ENCODE data around the gene OR2F2.

DNA sequence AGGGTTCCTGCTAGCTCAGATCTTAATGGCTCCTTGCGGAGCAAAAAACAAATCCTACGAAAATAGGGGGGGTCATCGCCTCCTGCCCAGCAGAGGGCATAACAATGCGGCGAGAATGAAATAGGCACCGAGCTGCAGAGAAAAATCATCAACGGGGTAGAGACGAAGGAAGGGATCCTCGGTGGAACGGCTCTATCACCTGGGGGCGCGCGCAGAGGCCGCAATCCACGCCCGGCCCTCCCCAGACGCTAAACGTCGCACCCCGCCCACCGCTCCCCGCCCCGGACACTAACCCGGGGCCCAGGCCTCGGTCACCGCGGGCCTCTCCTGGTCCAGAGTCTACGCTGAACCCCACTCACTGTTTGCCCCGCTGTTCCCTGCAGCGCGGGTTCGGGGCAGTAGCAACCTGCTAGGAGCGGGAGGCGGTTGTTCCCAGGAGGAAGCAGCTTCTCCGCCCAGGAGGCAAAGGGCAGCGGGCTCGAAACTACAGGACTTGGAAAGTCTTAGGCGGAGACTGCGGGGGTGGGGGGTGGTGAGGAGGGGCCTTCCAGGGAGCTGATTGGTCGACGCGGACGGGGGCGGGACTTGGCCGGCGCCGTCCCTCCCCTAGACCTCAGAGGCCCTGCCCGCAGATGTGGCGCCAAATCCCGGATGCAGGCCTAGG lies 33.2 kb upstream of the OR2F2 start, which contains the start of gene TCAF1:
- TF ChIP-seq, protein P1, sequence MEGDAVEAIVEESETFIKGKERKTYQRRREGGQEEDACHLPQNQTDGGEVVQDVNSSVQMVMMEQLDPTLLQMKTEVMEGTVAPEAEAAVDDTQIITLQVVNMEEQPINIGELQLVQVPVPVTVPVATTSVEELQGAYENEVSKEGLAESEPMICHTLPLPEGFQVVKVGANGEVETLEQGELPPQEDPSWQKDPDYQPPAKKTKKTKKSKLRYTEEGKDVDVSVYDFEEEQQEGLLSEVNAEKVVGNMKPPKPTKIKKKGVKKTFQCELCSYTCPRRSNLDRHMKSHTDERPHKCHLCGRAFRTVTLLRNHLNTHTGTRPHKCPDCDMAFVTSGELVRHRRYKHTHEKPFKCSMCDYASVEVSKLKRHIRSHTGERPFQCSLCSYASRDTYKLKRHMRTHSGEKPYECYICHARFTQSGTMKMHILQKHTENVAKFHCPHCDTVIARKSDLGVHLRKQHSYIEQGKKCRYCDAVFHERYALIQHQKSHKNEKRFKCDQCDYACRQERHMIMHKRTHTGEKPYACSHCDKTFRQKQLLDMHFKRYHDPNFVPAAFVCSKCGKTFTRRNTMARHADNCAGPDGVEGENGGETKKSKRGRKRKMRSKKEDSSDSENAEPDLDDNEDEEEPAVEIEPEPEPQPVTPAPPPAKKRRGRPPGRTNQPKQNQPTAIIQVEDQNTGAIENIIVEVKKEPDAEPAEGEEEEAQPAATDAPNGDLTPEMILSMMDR (IDR thresholded peaks at IDR 0.05) = peak; percentile 69
- no peak for TF ChIP-seq ZFX (IDR thresholded peaks at IDR 0.05; ENCODE audit: borderline replicate concordance)
